Measurements from ENCODE around the gene NEFH. TPM values are rescaled to one million over a fixed set of nuclear protein-coding genes. Genes with fewer than 3 reads are reported as not detected.

NEFH gene
- total RNA-seq, 1 experiment from 2014 or later, result not detected

GRCh38 chr22:29524442-29525191 lies 44.6 kb downstream of the NEFH start:
- Histone ChIP-seq H3K4me2 (ENCODE audit: low read length) (no peak overlapping the region), H3K36me3 (ENCODE audit: control insufficient read depth in 1 of 2, insufficient read depth in 2 of 2, low read length in 2 of 2) (peaks cover 54 to 64% of the 10 kb centered on the region in 2 experiments), H3K27ac (ENCODE audit: low read depth, low read length) (no peak overlapping the region), H3K9me3 (ENCODE audit: control insufficient read depth in 1 of 2, insufficient read depth in 1 of 2, low read depth in 1 of 2, low read length in 2 of 2) (no peaks in the 10 kb centered on the region), H4K20me1 (ENCODE audit: insufficient read depth) (no peaks in the 10 kb centered on the region), H3K9ac (ENCODE audit: low read length) (no peak overlapping the region), H3K9me2 (ENCODE audit: insufficient read depth) (no peaks in the 10 kb centered on the region), H3K4me1 (ENCODE audit: control insufficient read depth in 1 of 2, insufficient read depth in 2 of 2, low read length in 2 of 2) (no peaks in the 10 kb centered on the region), H3K27me3 (ENCODE audit: insufficient read depth, low read length) (no peaks in the 10 kb centered on the region), H3K79me2 (ENCODE audit: insufficient read depth, low read length) (no peaks in the 10 kb centered on the region), H3K4me3 (replicated peaks in 1 of 2; ENCODE audit: low read depth in 1 of 2, low read length in 2 of 2) (no peak overlapping the region), H2AFZ (ENCODE audit: low read depth, low read length, poor library complexity, severe bottlenecking) (no peak overlapping the region)
- ChIA-PET CTCF (interaction anchor here (1.0 to 1.5 kb wide), 2 partner anchors 129 to 131 kb away, joined by 3 to 10 read pairs; no protein-coding TSS in a partner anchor), POLR2A (no interaction called here), RAD21 (ENCODE audit: low non-redundant PET in 1 of 2, low total read pairs in 2 of 2, uncharacterized antibody in 2 of 2, unreplicated experiment in 2 of 2) (interaction anchor here in 1 of 2 experiments (0.8 kb wide), 1 partner anchor 129 kb away, joined by 3 read pairs; no protein-coding TSS in a partner anchor)
- no peak for DNase-seq (ENCODE audit: low read depth, low spot score)
- peak; percentile 55; the same call in 1 of the 2 replicates for TF ChIP-seq RAD21 (IDR thresholded peaks at IDR 0.05; ENCODE audit: low read depth)
- TF ChIP-seq CBX3 (IDR thresholded peaks at IDR 0.05; ENCODE audit: low read depth), result no peak
- peak; percentile 35 to 54 (median 49); a peak in 5 of 6 replicates for TF ChIP-seq CTCF (IDR thresholded peaks at IDR 0.05 in 2 of 3, conservative IDR thresholded peaks at IDR 0.05 in 1 of 3; ENCODE audit: borderline replicate concordance in 1 of 3, insufficient read depth in 1 of 3, low read depth in 2 of 3, low read length in 2 of 3)
- no TSS peak for BruUV-seq (replicated peaks)
- ATAC-seq, result peak; percentile 94
- intact Hi-C loops (cut with micrococcal nuclease), result loop anchor here (1.0 kb wide), 1 partner anchor 129 kb away; no protein-coding TSS in a partner anchor

GRCh38 chr22:29528144-29528543 lies 48.1 kb downstream of the NEFH start:
- POLR2A ChIA-PET, result no interaction called here
- Histone ChIP-seq H3K79me2 (ENCODE audit: insufficient read depth, low read length) (no peaks in the 10 kb centered on the region), H3K9me2 (ENCODE audit: insufficient read depth) (no peaks in the 10 kb centered on the region), H3K27me3 (ENCODE audit: insufficient read depth, low read length) (no peaks in the 10 kb centered on the region), H3K36me3 (ENCODE audit: control insufficient read depth in 1 of 2, insufficient read depth in 2 of 2, low read length in 2 of 2) (peaks cover 54 to 71% of the 10 kb centered on the region in 2 experiments), H3K9ac (ENCODE audit: low read length) (no peak overlapping the region), H3K4me2 (ENCODE audit: low read length) (no peak overlapping the region), H3K27ac (ENCODE audit: low read depth, low read length) (no peak overlapping the region), H4K20me1 (ENCODE audit: insufficient read depth) (no peaks in the 10 kb centered on the region), H2AFZ (ENCODE audit: low read depth, low read length, poor library complexity, severe bottlenecking) (no peak overlapping the region), H3K4me3 (replicated peaks in 1 of 2; ENCODE audit: low read depth in 1 of 2, low read length in 2 of 2) (no peak overlapping the region), H3K4me1 (ENCODE audit: control insufficient read depth in 1 of 2, insufficient read depth in 2 of 2, low read length in 2 of 2) (no peaks in the 10 kb centered on the region), H3K9me3 (ENCODE audit: control insufficient read depth in 1 of 2, insufficient read depth in 1 of 2, low read depth in 1 of 2, low read length in 2 of 2) (no peaks in the 10 kb centered on the region)
- RAD21 ChIA-PET (ENCODE audit: low non-redundant PET in 1 of 2, low total read pairs in 2 of 2, uncharacterized antibody in 2 of 2, unreplicated experiment in 2 of 2), result no interaction called here
- intact Hi-C loops (cut with micrococcal nuclease), result no loop called here
- CTCF ChIA-PET, result no interaction called here
- BruUV-seq (replicated peaks), result no TSS peak
- DNase-seq (ENCODE audit: low read depth, low spot score), result no peak
- no peak for ATAC-seq
- TF ChIP-seq POLR2AphosphoS5 (IDR thresholded peaks at IDR 0.05; ENCODE audit: low read depth, low read length) (no peak), POLR2A (IDR thresholded peaks at IDR 0.05; ENCODE audit: borderline replicate concordance, extremely low read depth, insufficient read depth, insufficient read length) (no peak), ELF1 (IDR thresholded peaks at IDR 0.05; ENCODE audit: borderline replicate concordance, low read depth) (no peak), CBX3 (IDR thresholded peaks at IDR 0.05; ENCODE audit: low read depth) (no peak), YY1 (IDR thresholded peaks at IDR 0.05; ENCODE audit: extremely low read depth, insufficient replicate concordance, low read depth, low read length) (no peak), JUND (IDR thresholded peaks at IDR 0.05) (no peak), CEBPB (IDR thresholded peaks at IDR 0.05; ENCODE audit: low read depth) (no peak), TCF7L2 (IDR thresholded peaks at IDR 0.05; ENCODE audit: borderline replicate concordance, extremely low read depth, insufficient read depth, insufficient read length) (no peak), ZNF274 (IDR thresholded peaks at IDR 0.05; ENCODE audit: low read depth, low read length) (no peak), EZH2 (IDR thresholded peaks at IDR 0.05) (no peak), SP1 (IDR thresholded peaks at IDR 0.05; ENCODE audit: low read depth) (no peak), EGR1 (IDR thresholded peaks at IDR 0.05; ENCODE audit: low read depth) (no peak), SRF (IDR thresholded peaks at IDR 0.05; ENCODE audit: low read depth) (no peak), MAX (IDR thresholded peaks at IDR 0.05) (no peak)
